K562 (cell line): ENCODE measurements around the gene ZBTB16. TPM values are rescaled to one million over a fixed set of nuclear protein-coding genes. Genes with fewer than 3 reads are reported as not detected.
A peak's percentile ranks its signal among the peaks of the same experiment; 100 is the strongest.

Experiments used
- ATAC-seq: fragments of 200-7000 bp; cut with Tn5 transposase; 3 replicates; pipeline ENCODE4 v1.9.1; 2020; ENCODE audit warnings: moderate library complexity
- BruUV-seq: library from RNA; stranded (reverse); fragments of 400-500 nt; replicated peaks from 2 replicates; lab custom pipeline; 2021; lab: Mats Ljungman, UMichigan
- CTCF ChIA-PET: fragments of 300-600 bp; formaldehyde crosslinking; extraction: SDS; loops from one replicate; lab custom pipeline; 2021; ENCODE audit warnings: low intra/inter-chr PET ratio; lab: Yijun Ruan, JAX
- POLR2A ChIA-PET: fragments of 300-600, 350-650 bp; sonication (Branson Sonifier 250); formaldehyde crosslinking; extraction: SDS; loops from one replicate; lab custom pipeline; 2021; ENCODE audit warnings: antibody characterized with exemption, inconsistent platforms; lab: Yijun Ruan, JAX
- DNase-seq, 4 experiments: peaks; one replicate each; pipeline versions ENCODE4 v3.0.0 to v3.0.0-alpha.2; 2011 to 2018; ENCODE audit warnings: low spot score in 3 of 4, mixed read lengths in 3 of 4; ENCODE audit errors: extremely low read depth in 1 of 4
- FAIRE-seq: peaks from 2 replicates; lab custom pipeline; 2011; peaks lifted over from hg19 to GRCh38; lab: Jason Lieb, UNC
- H2AFZ ChIP-seq: 2 replicates; pipeline ENCODE4 v1.6.0; 2011; ENCODE audit warnings: low read depth, low read length, control low read depth, inconsistent platforms
- H3K27ac ChIP-seq: fragments of 200-600 bp; 3 replicates; pipeline ENCODE4 v1.8.0; 2011; ENCODE audit warnings: low read depth, mild to moderate bottlenecking, control low read depth, inconsistent platforms, low read length, moderate library complexity, mixed read lengths; ENCODE audit errors: extremely low read depth
- H3K27me3 ChIP-seq, 2 experiments: fragments of 300-600 bp in 1 of 2; 2 replicates in 1 of 2; 3 replicates in 1 of 2; pipeline versions ENCODE4 v1.6.0 to v1.8.0; 2011; ENCODE audit warnings: inconsistent platforms in 2 of 2, low read length in 2 of 2, mild to moderate bottlenecking in 1 of 2, mixed read lengths in 1 of 2, moderate library complexity in 1 of 2; ENCODE audit not compliant: control insufficient read depth in 2 of 2, insufficient read depth in 2 of 2
- H3K36me3 ChIP-seq: fragments of 300-600 bp; 3 replicates; pipeline ENCODE4 v1.8.0; 2011; ENCODE audit warnings: mild to moderate bottlenecking, low read length, inconsistent platforms; ENCODE audit not compliant: control insufficient read depth, insufficient read depth
- H3K4me1 ChIP-seq, 2 experiments: fragments of 200-600 bp in 1 of 2; replicated peaks in 1 of 2; 2 replicates in 1 of 2; 3 replicates in 1 of 2; pipeline versions ENCODE4 v1.5.1 to v1.8.0; 2011; ENCODE audit warnings: inconsistent platforms in 2 of 2, low read length in 2 of 2, mild to moderate bottlenecking in 1 of 2, mixed read lengths in 1 of 2, moderate library complexity in 1 of 2; ENCODE audit not compliant: control insufficient read depth in 2 of 2, insufficient read depth in 2 of 2
- H3K4me2 ChIP-seq: 2 replicates; pipeline ENCODE4 v1.6.1; 2011; ENCODE audit warnings: low read length, control low read depth, inconsistent platforms, mixed read lengths; ENCODE audit not compliant: insufficient read depth
- H3K4me3 ChIP-seq: fragments of 200-600 bp; sonication (generic), shearing (Covaris generic); 2 replicates; pipeline ENCODE4 v1.5.1; 2016; ENCODE audit warnings: control low read depth, inconsistent platforms
- H3K79me2 ChIP-seq: fragments of 200-600 bp; 3 replicates; pipeline ENCODE4 v1.8.0; 2011; ENCODE audit warnings: low read length, inconsistent platforms; ENCODE audit not compliant: control insufficient read depth, insufficient read depth
- H3K9ac ChIP-seq, 2 experiments: 2 replicates each; pipeline versions ENCODE4 v1.6.0 to v1.6.1; 2011; ENCODE audit warnings: low read depth in 2 of 2, low read length in 2 of 2, control low read depth in 1 of 2, inconsistent platforms in 1 of 2, mild to moderate bottlenecking in 1 of 2, mixed read lengths in 1 of 2; ENCODE audit not compliant: insufficient read depth in 1 of 2
- H3K9me1 ChIP-seq: one replicate; pipeline ENCODE4 v1.6.0; 2011; ENCODE audit warnings: inconsistent platforms, mild to moderate bottlenecking, low read length, moderate library complexity; ENCODE audit not compliant: control insufficient read depth, insufficient read depth
- H3K9me3 ChIP-seq: replicated peaks from 2 replicates; pipeline ENCODE4 v1.5.1; 2011; ENCODE audit warnings: low read depth, low read length, inconsistent platforms; ENCODE audit not compliant: control insufficient read depth, insufficient read depth
- H4K20me1 ChIP-seq: replicated peaks from 2 replicates; pipeline ENCODE4 v1.6.1; 2011; ENCODE audit warnings: low read length, inconsistent platforms, mixed read lengths; ENCODE audit not compliant: control insufficient read depth, insufficient read depth
- CHCHD3 ChIP-seq: fragments of 250-450 bp; sonication (Bioruptor Pico); IDR thresholded peaks from 2 replicates; pipeline ENCODE4 v2.1.2; 2022; ENCODE audit warnings: mild to moderate bottlenecking
- CSDE1 ChIP-seq, 2 experiments: fragments of 450-650 bp; IDR thresholded peaks; 2 replicates each; pipeline ENCODE4 v1.6.1; 2016; ENCODE audit warnings: mild to moderate bottlenecking in 1 of 2
- ETV6 ChIP-seq, 3 experiments: fragments of 150-350 bp in 1 of 3; sonication (generic) in 1 of 3; formaldehyde crosslinking in 1 of 3; IDR thresholded peaks; 2 replicates each; pipeline versions ENCODE4 v1.6.1 to v1.8.0; 2014 to 2022; ENCODE audit warnings: borderline replicate concordance in 2 of 3, low read depth in 2 of 3, antibody characterized with exemption in 1 of 3, low read length in 1 of 3, mild to moderate bottlenecking in 1 of 3, missing genetic modification reagents in 1 of 3
- FOSL1 ChIP-seq: fragments of 200-800 bp; sonication (Bioruptor generic); conservative IDR thresholded peaks from 2 replicates; pipeline ENCODE4 v1.6.1; 2016; ENCODE audit warnings: missing genetic modification characterization, missing compliant biosample characterization
- POLR2B ChIP-seq: fragments of 450-650 bp; IDR thresholded peaks from 2 replicates; pipeline ENCODE4 v1.6.1; 2018; ENCODE audit warnings: low read depth; ENCODE audit not compliant: partially characterized antibody
- SRF ChIP-seq, 2 experiments: fragments of 250-450, 450-650 bp in 1 of 2; sonication (Bioruptor Pico) in 1 of 2; sonication (generic) in 1 of 2; formaldehyde crosslinking; IDR thresholded peaks; 2 replicates each; pipeline versions ENCODE4 v1.5.0 to v1.5.1; 2020 to 2022; ENCODE audit warnings: mild to moderate bottlenecking in 1 of 2, missing genetic modification reagents in 1 of 2
- SRSF3 ChIP-seq: fragments of 200-400 bp; formaldehyde crosslinking; IDR thresholded peaks from 2 replicates; pipeline ENCODE4 v1.6.1; 2016; ENCODE audit warnings: mild to moderate bottlenecking, low read length, moderate library complexity; ENCODE audit not compliant: insufficient read depth
- ZBTB34 ChIP-seq: fragments of 250-450 bp; sonication (Bioruptor Pico); IDR thresholded peaks from 2 replicates; pipeline ENCODE4 v1.8.0; 2021; ENCODE audit warnings: mild to moderate bottlenecking, moderate library complexity
- ZFP30 ChIP-seq: fragments of 250-450 bp; sonication (Bioruptor Pico); IDR thresholded peaks from 2 replicates; pipeline ENCODE4 v1.8.0; 2022; ENCODE audit warnings: moderate library complexity, mild to moderate bottlenecking, inconsistent platforms, borderline replicate concordance
- ZFPM2 ChIP-seq: fragments of 250-450 bp; sonication (Bioruptor Pico); IDR thresholded peaks from 2 replicates; pipeline ENCODE4 v1.5.1; 2022; ENCODE audit warnings: mild to moderate bottlenecking
- WGBS: fragments of 100-300 bp; shearing (Covaris generic); methylation state at CpG from one replicate; pipeline ENCODE4 v1.1.6; 2016; ENCODE audit warnings: low coverage, mixed read lengths; ENCODE audit not compliant: insufficient coverage; ENCODE audit errors: missing lambda C conversion rate; 5-methylcytosine and 5-hydroxymethylcytosine counted together
- in situ Hi-C: fragments of 300-500 bp; cut with MboI; formaldehyde crosslinking; loops from 4 replicates; pipeline ENCODE4 v1.15.0; 2018; ENCODE audit warnings: inconsistent platforms, mixed read lengths
- intact Hi-C: fragments of 100-400 bp; cut with micrococcal nuclease; formaldehyde crosslinking; loops from 2 replicates; pipeline ENCODE4 v1.14.2; 2022
- polyA plus RNA-seq, 8 experiments: library from polyadenylated mRNA; depleted of rRNA in 4 of 8; stranded (reverse) in 5 of 8; unstranded in 3 of 8; fragments of >200 nt; fragmentation: Nextera tagmentation in 2 of 8; fragmentation: Illumina TruSeq in 1 of 8; extraction: Ambion mirVana in 2 of 8; extraction: Trizol in 1 of 8; gene quantifications; 2 replicates each; pipeline versions ENCODE4 v1.2.1 to v1.2.3, GENCODE V29; 2011 to 2014; ENCODE audit warnings: inconsistent platforms in 1 of 8, missing spikeins in 1 of 8
- total RNA-seq, 7 experiments: library from RNA; depleted of rRNA in 6 of 7; stranded (reverse); fragments of >200 nt in 6 of 7; fragmentation: Illumina TruSeq in 2 of 7; extraction: Trizol in 2 of 7; gene quantifications; 2 replicates each; pipeline versions ENCODE4 v1.2.1 to v1.2.3, GENCODE V29; 2011 to 2021; ENCODE audit warnings: low replicate concordance in 1 of 7

Gene ZBTB16
- total and polyA plus RNA-seq, 9 of the 15 experiments (the other 6 are each of a cell fraction or from before 2014, with no cell fraction given): 0.06 to 0.40 (median 0.24) TPM; not detected in 4

- Histone ChIP-seq H3K9ac (no peak overlapping the region), H2AFZ (no peak overlapping the region), H3K27ac (no peak overlapping the region), H3K79me2 (no peaks in the 10 kb centered on the region), H3K36me3 (no peaks in the 10 kb centered on the region), H3K4me1 (peaks cover 0 to 8% of the 10 kb centered on the region in 2 experiments; a peak in 2 of 5 replicates), H4K20me1 (no peaks in the 10 kb centered on the region), H3K4me2 (no peak overlapping the region), H3K9me1 (no peaks in the 10 kb centered on the region), H3K9me3 (no peaks in the 10 kb centered on the region), H3K27me3 (peaks cover 4 to 37% of the 10 kb centered on the region in 2 experiments; a peak in 4 of 5 replicates), H3K4me3 (no peak overlapping the region)
- no TSS peak for BruUV-seq
- FAIRE-seq (peak; percentile 58), ATAC-seq (no peak), DNase-seq (no peak)
- 2% methylated on average over 3 of the region's 3 CpGs for WGBS
- TF ChIP-seq ETV6 (IDR thresholded peaks at IDR 0.05; ENCODE audit: borderline replicate concordance in 1 of 2, low read depth in 2 of 2, low read length in 1 of 2) (no peak), ETV6 (CRISPR knock-in tag; IDR thresholded peaks at IDR 0.05; ENCODE audit: borderline replicate concordance) (no peak), FOSL1 (tag) (peak; percentile 39)
- ChIA-PET POLR2A (interaction anchor here (0.9 to 1.8 kb wide), 2 partner anchors 10 to 22 kb away, joined by 3 to 8 read pairs; no protein-coding TSS in a partner anchor), CTCF (no interaction called here)
- in situ Hi-C loops (no loop called here), intact Hi-C loops (loop anchor here (5.0 kb wide), 1 partner anchor 85 kb away; no protein-coding TSS in a partner anchor)
These were observed 107.4 kb downstream of the ZBTB16 start for GRCh38 chr11:114166897-114167323.

GRCh38 chr11:114167355-114167754, 107.8 kb downstream of the ZBTB16 start:
- CTCF ChIA-PET: no interaction called here
- Histone ChIP-seq H3K4me1 (peaks cover 0 to 8% of the 10 kb centered on the region in 2 experiments; a peak in 2 of 5 replicates), H3K27ac (no peak overlapping the region)

More at GRCh38 chr11:114167355-114167754, 107.8 kb downstream of the ZBTB16 start:
- no peak overlapping the region for H3K4me2 ChIP-seq
- no peaks in the 10 kb centered on the region for H3K79me2 ChIP-seq
- WGBS: 23% methylated on average over 4 of the region's 5 CpGs
- no peak overlapping the region for H3K9ac ChIP-seq
- H2AFZ ChIP-seq: no peak overlapping the region
- ATAC-seq: no peak
- no peaks in the 10 kb centered on the region for H3K36me3 ChIP-seq
- no peak for DNase-seq
- H3K9me1 ChIP-seq: no peaks in the 10 kb centered on the region
- no peaks in the 10 kb centered on the region for H4K20me1 ChIP-seq
- POLR2A ChIA-PET: interaction anchor here (0.9 kb wide), 1 partner anchor 23 kb away, joined by 3 read pairs; no protein-coding TSS in a partner anchor
- H3K4me3 ChIP-seq: no peak overlapping the region
- no peaks in the 10 kb centered on the region for H3K9me3 ChIP-seq
- no TSS peak for BruUV-seq
- TF ChIP-seq SRF (CRISPR knock-in tag; IDR thresholded peaks at IDR 0.05) (no peak), ZBTB34 (no peak), CHCHD3 (no peak), ZFPM2 (no peak), CSDE1 (IDR thresholded peaks at IDR 0.05) (no peak), SRSF3 (no peak), ZFP30 (CRISPR knock-in tag) (no peak), POLR2B (no peak)
- TF ChIP-seq, all 486 proteins: peak for 0
- no peak for FAIRE-seq
- intact Hi-C loops (loop anchor here (5.0 kb wide), 1 partner anchor 85 kb away; no protein-coding TSS in a partner anchor), in situ Hi-C loops (no loop called here)
- H3K27me3 ChIP-seq: peaks cover 4 to 40% of the 10 kb centered on the region in 2 experiments; a peak in 4 of 5 replicates
